GM21619 (cell line): ENCODE data around the gene PDCL2.
"Not testable (repeated sequence)": the region's sequence is repeated elsewhere in the genome, so short reads cannot be mapped to it uniquely, and the experiment has no call there.

Experiments used
- ATAC-seq: cut with Tn5 transposase; IDR thresholded peaks from one replicate; pipeline ENCODE4 v1.9.1; 2021; ENCODE audit not compliant: unreplicated experiment

Gene PDCL2

GRCh38 chr4:55598641-55599040, 6.6 kb upstream of the PDCL2 start:
- no peak for ATAC-seq

GRCh38 chr4:55588160-55588559, 3.9 kb downstream of the PDCL2 start:
- ATAC-seq = no peak

GRCh38 chr4:55582773-55583172, 9.3 kb downstream of the PDCL2 start:
- ATAC-seq = not testable (repeated sequence)

- no peak for ATAC-seq
Observed at GRCh38 chr4:55578341-55579010, 13.6 kb downstream of the PDCL2 start.

GRCh38 chr4:55575513-55575912, 16.5 kb downstream of the PDCL2 start:
- no peak for ATAC-seq

- no peak for ATAC-seq
Observed at GRCh38 chr4:55574252-55574651, 17.8 kb downstream of the PDCL2 start.

- no peak for ATAC-seq
Observed at GRCh38 chr4:55571806-55572205, 20.2 kb downstream of the PDCL2 start.

GRCh38 chr4:55568905-55569504, 23.0 kb downstream of the PDCL2 start:
- no peak for ATAC-seq

- ATAC-seq = peak; percentile 100
Observed at GRCh38 chr4:55561889-55562288, 30.2 kb downstream of the PDCL2 start.

GRCh38 chr4:55560096-55560495, 31.9 kb downstream of the PDCL2 start:
- ATAC-seq = no peak

- ATAC-seq = peak; percentile 43
Observed at GRCh38 chr4:55554453-55555030, 37.5 kb downstream of the PDCL2 start.

GRCh38 chr4:55553441-55554201, 38.4 kb downstream of the PDCL2 start:
- peak; percentile 79 for ATAC-seq

- not testable (repeated sequence) for ATAC-seq
Observed at GRCh38 chr4:55551964-55552363, 40.1 kb downstream of the PDCL2 start.

- ATAC-seq = no peak
Observed at GRCh38 chr4:55549888-55550287, 42.2 kb downstream of the PDCL2 start.

GRCh38 chr4:55547918-55548317, 44.1 kb downstream of the PDCL2 start:
- ATAC-seq = no peak

- ATAC-seq = no peak
Observed at GRCh38 chr4:55547466-55547770, 44.6 kb downstream of the PDCL2 start.

- peak; percentile 69 for ATAC-seq
Observed at GRCh38 chr4:55546756-55547465, 45.1 kb downstream of the PDCL2 start, which contains the start of gene CLOCK. Gene CLOCK (minus strand): TSS chr4:55546909. CDS start chr4:55482785, 64,124 bp downstream.

GRCh38 chr4:55546506-55546755, 45.6 kb downstream of the PDCL2 start:
- peak; percentile 40 for ATAC-seq

GRCh38 chr4:55545641-55546505, 46.2 kb downstream of the PDCL2 start:
- ATAC-seq = peak; percentile 42

- ATAC-seq = no peak
Observed at GRCh38 chr4:55545151-55545550, 46.9 kb downstream of the PDCL2 start.
